ENCODE measurements around the gene CIAO1.
"Not testable (repeated sequence)": the region's sequence is repeated elsewhere in the genome, so short reads cannot be mapped to it uniquely, and the experiment has no call there.

CIAO1 gene

GRCh38 chr2:96249654-96250053, 16.4 kb upstream of the CIAO1 start:
- no peak for DNase-seq (ENCODE audit: low read depth in 3 of 3, low spot score in 1 of 3)

DNA sequence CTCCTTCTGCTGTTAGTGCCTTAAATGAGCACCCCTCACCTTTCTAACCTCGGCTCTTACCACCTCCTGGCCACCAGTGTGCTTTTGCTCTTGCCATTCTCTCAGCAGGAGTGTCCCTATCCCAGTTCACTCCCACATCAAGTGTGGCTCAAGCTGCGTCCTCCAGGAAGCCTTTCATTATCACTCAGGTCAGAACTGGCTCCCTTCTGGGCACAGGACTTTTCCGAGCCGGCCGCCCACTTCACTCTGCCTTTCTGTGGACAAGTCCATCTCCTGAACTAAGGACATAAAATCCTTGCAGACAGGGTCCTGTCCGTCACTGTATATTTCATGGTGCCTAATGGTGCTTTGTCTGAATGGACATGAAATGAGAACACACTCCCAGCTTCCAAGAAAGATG, 15.8 kb upstream of the CIAO1 start:
- DNase-seq (ENCODE audit: low read depth in 3 of 3, low spot score in 1 of 3): no peak

DNA sequence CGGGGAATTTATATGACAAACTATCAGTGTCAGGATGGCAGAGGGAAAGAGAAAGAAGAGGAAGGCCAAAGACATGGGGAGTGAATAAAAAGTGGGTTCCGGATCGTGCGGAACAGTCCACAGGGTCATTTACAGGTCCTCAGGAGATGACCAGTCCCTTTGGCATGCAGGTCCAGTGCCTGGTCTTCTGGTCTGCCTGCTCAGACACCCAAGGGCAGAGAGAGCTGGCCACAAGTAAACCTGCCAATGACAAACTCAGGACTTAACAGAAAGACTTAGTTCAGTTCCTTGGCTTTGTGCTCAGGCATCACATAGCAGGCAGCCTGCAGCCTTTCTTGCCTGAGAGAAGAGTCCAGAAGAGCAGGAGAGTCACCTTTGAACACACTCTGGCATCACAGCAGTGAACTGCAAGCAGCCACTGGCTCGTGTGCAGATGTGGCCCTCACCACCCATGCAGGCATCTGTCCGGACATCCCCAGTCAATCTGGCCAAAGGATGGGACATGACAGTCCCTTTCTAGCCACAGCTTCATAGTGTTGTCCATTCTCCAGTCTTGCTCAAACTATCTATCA, 14.2 kb upstream of the CIAO1 start:
- no peak for DNase-seq (ENCODE audit: low read depth in 3 of 3, low spot score in 1 of 3)

- DNase-seq (ENCODE audit: low read depth in 3 of 3, low spot score in 1 of 3): no peak
These were observed 13.5 kb upstream of the CIAO1 start for GRCh38 chr2:96252526-96252925.

GRCh38 chr2:96253006-96253405, 13.0 kb upstream of the CIAO1 start:
- no peak for DNase-seq (ENCODE audit: low read depth in 3 of 3, low spot score in 1 of 3)

- no peak for DNase-seq (ENCODE audit: low read depth in 3 of 3, low spot score in 1 of 3)
These were observed 11.5 kb upstream of the CIAO1 start for GRCh38 chr2:96254571-96254970.

DNA sequence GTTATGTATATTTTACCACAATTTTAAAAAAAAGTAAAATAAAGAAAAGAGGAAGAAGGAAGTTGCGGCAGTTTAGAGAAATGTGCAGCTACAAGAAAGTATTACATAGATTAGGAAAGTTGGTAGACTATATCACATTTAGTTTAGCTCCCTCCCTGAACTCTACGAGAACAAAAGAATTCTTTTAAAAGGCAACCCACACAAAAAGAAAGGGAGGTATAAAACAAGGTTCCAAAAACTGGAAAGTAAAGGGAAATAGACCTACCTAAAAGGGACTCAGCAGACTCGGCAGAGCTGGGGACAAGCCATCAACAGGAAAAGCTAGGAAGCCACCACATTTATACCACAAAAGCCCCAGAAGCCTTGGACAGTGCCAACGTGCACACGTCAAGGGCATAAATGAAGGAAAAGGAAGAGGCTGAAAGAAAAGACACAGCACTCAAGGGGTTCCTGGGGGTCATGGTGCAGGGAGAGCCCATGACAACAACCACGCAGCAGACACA, 9.4 kb upstream of the CIAO1 start:
- no peak for DNase-seq (ENCODE audit: low read depth in 3 of 3, low spot score in 1 of 3)

DNA sequence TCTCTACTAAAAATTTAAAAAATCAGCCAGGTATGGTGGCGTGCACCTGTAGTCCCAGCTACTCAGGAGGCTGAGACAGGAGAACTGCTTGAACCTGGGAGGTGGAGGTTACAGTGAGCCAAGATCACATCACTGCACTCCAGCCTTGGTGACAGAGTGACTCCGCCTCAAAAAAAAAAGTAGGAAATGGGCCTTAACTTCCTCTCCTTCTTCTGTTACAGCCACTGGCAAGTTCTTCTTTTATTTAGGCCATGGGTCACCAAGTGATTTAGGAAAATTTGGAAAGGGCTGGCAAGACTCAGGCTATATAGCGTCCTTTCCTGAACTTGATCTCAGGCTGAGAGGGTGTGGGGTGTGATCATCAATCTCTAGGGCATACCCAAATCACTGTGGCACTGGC, 8.3 kb upstream of the CIAO1 start:
- not testable (repeated sequence) for DNase-seq (ENCODE audit: low read depth in 3 of 3, low spot score in 1 of 3)

- no peak for DNase-seq (ENCODE audit: low read depth in 3 of 3, low spot score in 1 of 3)
These were observed 7.6 kb upstream of the CIAO1 start for GRCh38 chr2:96258166-96259022.

DNA sequence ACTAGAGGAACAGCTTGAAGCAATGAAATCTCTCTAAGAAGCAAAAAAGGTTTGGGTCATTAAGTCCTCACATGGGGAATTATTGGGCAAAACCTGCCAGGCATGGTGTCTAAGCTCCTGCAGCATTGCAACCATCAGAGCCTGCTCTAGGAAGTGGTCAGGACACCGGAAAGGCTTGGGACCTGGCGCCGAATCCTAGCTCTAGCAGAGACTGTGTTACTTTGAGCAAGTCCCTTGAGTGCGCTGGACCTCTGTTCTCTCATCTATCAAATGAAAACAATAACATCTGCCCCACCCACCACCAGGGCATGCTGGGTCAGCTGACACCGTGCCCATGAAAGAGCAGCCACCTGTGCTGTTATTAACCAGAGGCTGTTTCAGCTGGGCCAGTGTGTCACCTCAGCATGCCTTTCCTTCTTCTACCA, 6.5 kb upstream of the CIAO1 start:
- no peak for DNase-seq (ENCODE audit: low read depth in 3 of 3, low spot score in 1 of 3)

- no peak for DNase-seq (ENCODE audit: low read depth in 3 of 3, low spot score in 1 of 3)
These were observed 5.4 kb upstream of the CIAO1 start for GRCh38 chr2:96260387-96261260.

DNA sequence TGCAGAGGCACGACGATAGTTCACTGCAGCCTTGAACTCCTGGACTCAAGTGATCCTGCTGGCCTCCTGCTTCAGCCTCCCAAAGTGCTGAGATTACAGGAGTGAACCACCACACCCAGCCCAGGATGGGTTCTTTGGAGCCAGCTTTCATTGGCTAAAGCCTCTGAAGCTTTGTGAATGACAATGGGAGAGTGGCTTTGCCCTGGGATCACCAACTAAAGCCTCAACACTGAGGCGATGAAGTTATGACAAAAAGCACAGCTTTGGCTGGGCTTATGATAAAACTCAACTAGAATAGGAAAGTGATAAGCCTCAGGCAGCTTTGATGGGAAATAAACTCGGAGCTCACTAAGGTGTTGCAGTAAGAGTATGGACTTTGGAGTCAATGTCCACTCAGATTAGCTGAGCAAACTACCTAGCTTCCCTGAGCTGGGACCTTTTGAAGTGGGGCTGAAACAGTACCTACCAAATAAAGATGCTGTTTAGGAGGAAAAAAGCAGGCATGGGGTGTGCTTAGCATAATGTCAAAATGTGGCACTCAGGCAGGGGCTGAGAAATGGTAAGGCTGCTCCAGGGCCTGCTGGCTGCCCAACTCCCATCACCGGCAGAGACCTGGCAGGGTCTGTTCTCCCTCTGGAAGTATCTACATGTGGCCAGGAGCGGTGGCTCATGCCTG, 4.6 kb upstream of the CIAO1 start:
- no peak for DNase-seq (ENCODE audit: low read depth in 3 of 3, low spot score in 1 of 3)

DNA sequence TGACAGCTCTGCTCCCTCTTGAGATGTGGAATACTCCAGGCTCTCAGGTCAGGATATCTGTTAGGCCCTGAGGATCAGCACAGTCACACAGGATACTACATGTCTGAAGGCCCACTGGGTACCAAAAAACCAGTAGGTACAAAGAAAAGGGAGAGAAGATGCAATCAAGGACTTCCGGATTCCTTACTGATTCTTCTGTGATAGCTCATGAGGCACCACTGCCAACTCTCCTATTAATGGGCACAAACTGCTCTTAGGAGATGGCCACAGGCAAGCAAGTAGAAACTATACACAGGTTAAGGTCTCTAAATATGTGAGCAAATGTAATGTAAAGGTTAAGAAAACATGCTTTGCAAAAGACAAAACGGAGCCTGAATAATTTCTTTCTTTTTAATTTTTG, 3.7 kb upstream of the CIAO1 start:
- no peak for DNase-seq (ENCODE audit: low read depth in 3 of 3, low spot score in 1 of 3)

DNA sequence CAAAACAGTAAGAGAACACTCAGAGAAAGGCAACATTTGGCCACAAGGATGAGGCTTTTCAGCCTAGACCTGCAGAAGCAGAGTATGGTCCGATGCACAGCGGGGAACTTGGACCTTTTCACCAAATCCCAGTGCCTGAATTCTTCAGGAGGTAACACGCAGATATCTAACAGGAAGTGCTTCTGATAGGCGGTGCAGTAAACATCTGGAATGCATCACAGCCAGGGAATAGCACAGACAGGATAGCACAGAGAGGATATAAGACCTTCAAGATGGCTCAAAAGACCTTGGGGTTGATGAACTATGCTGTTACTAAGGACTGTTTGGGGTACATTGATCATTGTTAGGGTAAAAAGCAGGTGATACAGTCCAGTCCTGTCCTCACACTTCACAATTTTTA, 1.9 kb upstream of the CIAO1 start:
- DNase-seq (ENCODE audit: low read depth in 3 of 3, low spot score in 1 of 3): no peak

DNA sequence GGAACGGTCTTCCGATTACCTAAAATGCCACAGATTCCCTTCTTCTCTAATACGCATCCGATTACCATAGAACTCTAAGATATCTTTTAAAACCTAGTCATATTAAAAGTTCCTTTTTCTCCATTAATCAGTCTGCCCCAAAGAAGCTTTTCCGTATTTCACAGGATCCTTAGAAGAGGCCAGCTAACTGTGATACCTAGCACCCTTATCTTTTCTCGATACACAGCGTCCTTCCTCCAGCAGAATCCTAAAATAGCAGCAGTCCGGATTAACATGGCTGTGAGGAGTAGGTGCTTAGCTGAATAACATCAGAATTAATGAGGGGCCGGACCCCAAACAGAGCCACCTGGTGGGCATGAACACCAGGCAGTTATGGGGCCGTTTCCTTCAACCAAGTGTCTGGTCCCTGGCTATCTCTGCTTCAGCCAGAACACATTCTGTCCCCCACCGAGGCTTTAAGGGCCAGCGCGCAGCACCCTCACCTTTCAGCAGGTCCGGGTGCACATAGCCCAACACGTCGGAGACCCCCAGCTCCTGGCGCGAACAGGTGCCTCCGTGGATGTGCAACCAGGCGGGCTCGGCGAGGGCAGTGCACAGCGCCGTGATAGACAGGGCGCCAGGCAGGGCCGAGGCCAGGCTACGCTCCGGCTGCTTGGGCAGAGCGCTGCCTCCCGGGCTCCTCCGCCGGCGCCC, 1.2 kb upstream of the CIAO1 start:
- DNase-seq (ENCODE audit: low read depth in 3 of 3, low spot score in 1 of 3): no peak

GRCh38 chr2:96265349-96265839, 631 bp upstream of the CIAO1 start:
- DNase-seq (ENCODE audit: low read depth in 3 of 3, low spot score in 1 of 3): peak in 2 of 3 donors; percentile 13 to 21

- DNase-seq (ENCODE audit: low read depth in 3 of 3, low spot score in 1 of 3): peak in 1 of 3 donors; percentile 25
These were observed 1.3 kb downstream of the CIAO1 start for GRCh38 chr2:96267159-96267971.

DNA sequence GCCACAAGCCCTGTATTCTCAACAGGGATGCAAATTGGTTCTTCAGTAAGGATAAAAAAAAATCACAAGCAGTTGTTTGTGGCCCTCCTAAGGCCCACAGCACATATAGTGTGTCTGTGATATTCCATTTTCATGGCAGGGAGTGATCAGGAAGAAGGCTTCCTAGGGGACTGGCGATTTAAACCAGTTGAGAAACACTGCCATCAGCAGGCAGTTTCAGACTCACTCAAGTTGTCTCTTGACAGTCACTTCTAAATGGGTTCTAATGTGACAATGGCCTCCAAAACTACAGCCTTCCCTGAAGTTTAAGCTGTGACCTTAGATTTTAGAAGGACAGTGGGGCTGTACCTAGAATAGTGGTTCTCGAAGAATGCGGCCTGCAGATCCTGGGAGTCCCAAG, 6.0 kb downstream of the CIAO1 start:
- no peak for DNase-seq (ENCODE audit: low read depth in 3 of 3, low spot score in 1 of 3)

DNA sequence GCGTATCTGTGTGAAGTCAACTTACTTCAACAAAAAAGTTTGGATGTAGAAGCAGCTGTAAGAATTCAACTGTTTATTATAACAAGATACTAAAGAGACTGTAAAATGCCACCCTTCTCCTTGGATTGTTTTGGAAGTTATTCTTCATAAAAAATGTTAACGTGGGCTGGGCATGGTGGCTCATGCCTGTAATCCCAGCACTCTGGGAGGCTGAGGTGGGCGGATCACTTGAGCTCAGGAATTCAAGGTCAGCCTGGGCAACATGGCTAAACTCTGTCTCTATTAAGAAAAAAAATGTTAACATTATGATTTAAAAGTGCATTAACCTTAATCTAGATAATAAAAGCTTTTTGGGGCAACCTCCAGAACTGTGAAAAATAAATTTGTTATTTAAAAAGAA, 7.7 kb downstream of the CIAO1 start:
- no peak for DNase-seq (ENCODE audit: low read depth in 3 of 3, low spot score in 1 of 3)

All from stimulated activated CD4-positive, alpha-beta T cell treated with anti-CD3 and anti-CD28 coated beads, TNF-alpha, amount 100 ng/mL, for 1 hour (primary cell).